HG03460 (cell line): ENCODE data around the gene AKT2.

ENCODE experiments used
- ATAC-seq: cut with Tn5 transposase; IDR thresholded peaks from one replicate; pipeline ENCODE4 v1.9.1; 2021; ENCODE audit not compliant: unreplicated experiment

Gene AKT2

GRCh38 chr19:40302224-40303011 is 17.3 kb upstream of the AKT2 start:
- ATAC-seq: no peak

GRCh38 chr19:40300668-40301067 is 15.5 kb upstream of the AKT2 start:
- no peak for ATAC-seq

- no peak for ATAC-seq
Measured at GRCh38 chr19:40298026-40298425, 12.9 kb upstream of the AKT2 start.

GRCh38 chr19:40294560-40294959 is 9.4 kb upstream of the AKT2 start:
- no peak for ATAC-seq

- no peak for ATAC-seq
Measured at GRCh38 chr19:40286971-40287421, 1.9 kb upstream of the AKT2 start.

GRCh38 chr19:40286235-40286970 is 1.3 kb upstream of the AKT2 start:
- ATAC-seq: no peak

GRCh38 chr19:40285353-40286234 is 449 bp upstream of the AKT2 start:
- ATAC-seq: peak; percentile 78

- ATAC-seq: no peak
Measured at GRCh38 chr19:40284251-40284500, 969 bp downstream of the AKT2 start.

- ATAC-seq: no peak
Measured at GRCh38 chr19:40283414-40284250, 1.5 kb downstream of the AKT2 start.

GRCh38 chr19:40282920-40283319 is 2.2 kb downstream of the AKT2 start:
- ATAC-seq: no peak

GRCh38 chr19:40282209-40282580 is 3.0 kb downstream of the AKT2 start:
- no peak for ATAC-seq

GRCh38 chr19:40281381-40282208 is 3.5 kb downstream of the AKT2 start:
- ATAC-seq: no peak

GRCh38 chr19:40280608-40281221 is 4.4 kb downstream of the AKT2 start:
- no peak for ATAC-seq

- no peak for ATAC-seq
Measured at GRCh38 chr19:40279761-40280607, 5.2 kb downstream of the AKT2 start.

GRCh38 chr19:40279120-40279551 is 6.0 kb downstream of the AKT2 start:
- no peak for ATAC-seq

- no peak for ATAC-seq
Measured at GRCh38 chr19:40278361-40279035, 6.6 kb downstream of the AKT2 start.

GRCh38 chr19:40277356-40278059 is 7.6 kb downstream of the AKT2 start:
- ATAC-seq: no peak
